ENCODE results near the gene P3H4. TPM values are rescaled to one million over a fixed set of nuclear protein-coding genes. Genes with fewer than 3 reads are reported as not detected.
A peak's percentile ranks its signal among the peaks of the same experiment; 100 is the strongest.
"Not testable (repeated sequence)": the region's sequence is repeated elsewhere in the genome, so short reads cannot be mapped to it uniquely, and the experiment has no call there.

P3H4 gene
- total RNA-seq, 2 donors from 2014 or later = 20.7 to 41.0 TPM

DNA sequence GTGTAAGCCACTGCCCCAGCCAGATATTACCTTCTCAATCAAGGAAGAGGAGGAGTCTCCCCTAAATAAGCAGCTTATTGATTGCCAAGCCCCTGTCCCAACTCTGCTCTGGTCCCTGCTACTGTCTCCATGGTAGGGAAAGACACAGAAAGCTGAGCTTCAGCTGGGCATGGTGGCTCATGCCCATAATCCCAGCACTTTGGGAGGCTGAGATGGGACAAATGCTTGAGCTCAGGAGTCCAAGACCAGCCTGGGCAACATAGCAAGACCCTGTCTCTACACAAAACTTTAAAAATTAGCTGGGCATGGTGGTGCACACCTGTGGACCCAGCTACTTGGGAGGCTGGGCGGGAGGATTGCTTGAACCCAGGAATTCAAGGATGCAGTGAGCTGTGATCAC is 31.8 kb downstream of the P3H4 start:
- Histone ChIP-seq H3K9me3 (no peaks in the 10 kb centered on the region), H3K4me3 (no peak overlapping the region), H3K36me3 (peaks cover 5% of the 10 kb centered on the region), H3K4me1 (ENCODE audit: control insufficient read depth in 1 of 2, low read depth in 2 of 2) (peaks cover 24 to 80% of the 10 kb centered on the region in 2 donors), H3K27me3 (replicated peaks; ENCODE audit: insufficient read depth) (no peaks in the 10 kb centered on the region), H3K27ac (no peak overlapping the region)
- DNase-seq (ENCODE audit: low spot score) (no peak), ATAC-seq (ENCODE audit: insufficient number of reproducible peaks, low FRiP score, low read depth) (no peak)
- TF ChIP-seq, protein P1, sequence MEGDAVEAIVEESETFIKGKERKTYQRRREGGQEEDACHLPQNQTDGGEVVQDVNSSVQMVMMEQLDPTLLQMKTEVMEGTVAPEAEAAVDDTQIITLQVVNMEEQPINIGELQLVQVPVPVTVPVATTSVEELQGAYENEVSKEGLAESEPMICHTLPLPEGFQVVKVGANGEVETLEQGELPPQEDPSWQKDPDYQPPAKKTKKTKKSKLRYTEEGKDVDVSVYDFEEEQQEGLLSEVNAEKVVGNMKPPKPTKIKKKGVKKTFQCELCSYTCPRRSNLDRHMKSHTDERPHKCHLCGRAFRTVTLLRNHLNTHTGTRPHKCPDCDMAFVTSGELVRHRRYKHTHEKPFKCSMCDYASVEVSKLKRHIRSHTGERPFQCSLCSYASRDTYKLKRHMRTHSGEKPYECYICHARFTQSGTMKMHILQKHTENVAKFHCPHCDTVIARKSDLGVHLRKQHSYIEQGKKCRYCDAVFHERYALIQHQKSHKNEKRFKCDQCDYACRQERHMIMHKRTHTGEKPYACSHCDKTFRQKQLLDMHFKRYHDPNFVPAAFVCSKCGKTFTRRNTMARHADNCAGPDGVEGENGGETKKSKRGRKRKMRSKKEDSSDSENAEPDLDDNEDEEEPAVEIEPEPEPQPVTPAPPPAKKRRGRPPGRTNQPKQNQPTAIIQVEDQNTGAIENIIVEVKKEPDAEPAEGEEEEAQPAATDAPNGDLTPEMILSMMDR (IDR thresholded peaks at IDR 0.05) = no peak

DNA sequence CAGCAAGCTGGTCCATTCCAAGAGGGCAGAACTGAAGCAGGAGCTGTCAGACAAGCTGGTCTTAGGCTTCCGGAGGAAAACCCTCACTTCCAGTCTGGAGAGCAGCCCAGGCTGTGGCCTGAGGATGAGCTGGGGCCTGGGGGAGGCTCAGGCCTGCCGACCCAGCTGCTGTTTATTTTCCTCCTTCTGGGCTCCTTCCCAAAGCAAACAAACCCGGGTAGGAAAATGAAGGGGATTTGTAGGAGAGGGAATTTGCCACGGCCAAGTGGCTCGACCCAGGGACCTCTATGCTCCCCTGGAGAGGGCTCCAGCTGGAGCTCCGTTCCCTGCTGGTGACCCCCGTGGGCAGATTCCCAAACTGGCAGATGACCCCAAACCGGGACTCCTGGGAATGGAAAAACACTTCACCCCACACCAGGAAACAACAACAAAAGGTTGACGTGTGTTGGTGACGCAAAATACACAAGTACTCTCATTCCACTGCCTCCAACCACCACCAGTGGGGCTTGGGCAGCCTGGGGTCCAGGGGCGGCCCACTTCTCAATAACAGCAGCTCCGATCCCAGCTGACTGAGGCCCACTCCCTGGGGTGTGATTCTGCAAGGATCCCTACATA is 34.1 kb downstream of the P3H4 start:
- TF ChIP-seq, protein P1 (IDR thresholded peaks at IDR 0.05) = no peak
- H3K27me3 ChIP-seq (replicated peaks; ENCODE audit: insufficient read depth) = no peaks in the 10 kb centered on the region
- H3K27ac ChIP-seq = peak overlapping the region; percentile 65 to 71
- H3K4me1 ChIP-seq (ENCODE audit: control insufficient read depth in 1 of 2, low read depth in 2 of 2) = peaks cover 13 to 70% of the 10 kb centered on the region in 2 donors
- no peak for DNase-seq (ENCODE audit: low spot score)
- no peaks in the 10 kb centered on the region for H3K9me3 ChIP-seq
- no peak for ATAC-seq (ENCODE audit: insufficient number of reproducible peaks, low FRiP score, low read depth)
- H3K4me3 ChIP-seq = no peak overlapping the region
- peaks cover 5% of the 10 kb centered on the region for H3K36me3 ChIP-seq

GRCh38 chr17:41777157-41777573 is 34.6 kb downstream of the P3H4 start:
- ATAC-seq (ENCODE audit: insufficient number of reproducible peaks, low FRiP score, low read depth) (no peak), DNase-seq (ENCODE audit: low spot score) (no peak)
- no peaks in the 10 kb centered on the region for H3K27me3 ChIP-seq (replicated peaks; ENCODE audit: insufficient read depth)
- no peaks in the 10 kb centered on the region for H3K9me3 ChIP-seq
- TF ChIP-seq, protein P1 (IDR thresholded peaks at IDR 0.05) = peak; percentile 41
- H3K4me3 ChIP-seq = no peak overlapping the region
- H3K36me3 ChIP-seq = peaks cover 5% of the 10 kb centered on the region
- H3K4me1 ChIP-seq (ENCODE audit: control insufficient read depth in 1 of 2, low read depth in 2 of 2) = peaks cover 13 to 70% of the 10 kb centered on the region in 2 donors
- peak overlapping the region; percentile 65 to 71 for H3K27ac ChIP-seq

DNA sequence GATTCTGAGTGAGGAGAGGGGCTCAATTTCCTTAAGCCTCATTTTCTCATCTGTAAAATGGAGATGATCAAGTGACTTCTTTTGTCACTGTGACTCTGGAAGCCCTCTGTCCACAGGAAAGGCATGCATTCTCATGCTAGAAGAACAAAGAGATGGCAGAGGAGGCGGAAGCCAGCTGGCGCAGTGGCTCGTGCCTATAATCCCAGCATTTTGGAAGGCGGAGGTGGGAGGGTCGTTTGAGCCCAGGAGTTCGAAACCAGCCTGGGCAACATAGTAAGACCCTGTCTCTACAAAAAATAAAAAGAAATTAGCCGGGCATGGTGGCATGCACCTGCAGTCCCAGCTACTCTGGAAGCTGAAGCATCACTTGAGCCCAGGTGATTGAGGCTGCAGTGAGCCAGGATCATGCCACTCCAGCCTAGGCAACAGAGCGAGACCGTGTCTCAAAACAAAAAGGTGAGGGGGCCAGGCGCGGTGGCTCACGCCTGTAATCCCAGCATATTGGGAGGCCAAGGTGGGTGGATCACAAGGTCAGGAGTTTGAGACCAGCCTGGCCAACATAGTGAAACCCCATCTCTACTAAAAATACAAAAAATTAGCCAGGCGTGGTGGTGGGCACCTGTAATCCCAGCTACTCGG is 35.4 kb downstream of the P3H4 start:
- H3K9me3 ChIP-seq; H3K36me3 ChIP-seq; H3K27me3 ChIP-seq (replicated peaks; ENCODE audit: insufficient read depth); ATAC-seq (ENCODE audit: insufficient number of reproducible peaks, low FRiP score, low read depth); H3K4me3 ChIP-seq; DNase-seq (ENCODE audit: low spot score): not testable (repeated sequence)
- Histone ChIP-seq H3K4me1 (ENCODE audit: control insufficient read depth in 1 of 2, low read depth in 2 of 2) (peaks cover 13 to 63% of the 10 kb centered on the region in 2 donors), H3K27ac (peak overlapping the region in 1 of 2 donors; percentile 65)

DNA sequence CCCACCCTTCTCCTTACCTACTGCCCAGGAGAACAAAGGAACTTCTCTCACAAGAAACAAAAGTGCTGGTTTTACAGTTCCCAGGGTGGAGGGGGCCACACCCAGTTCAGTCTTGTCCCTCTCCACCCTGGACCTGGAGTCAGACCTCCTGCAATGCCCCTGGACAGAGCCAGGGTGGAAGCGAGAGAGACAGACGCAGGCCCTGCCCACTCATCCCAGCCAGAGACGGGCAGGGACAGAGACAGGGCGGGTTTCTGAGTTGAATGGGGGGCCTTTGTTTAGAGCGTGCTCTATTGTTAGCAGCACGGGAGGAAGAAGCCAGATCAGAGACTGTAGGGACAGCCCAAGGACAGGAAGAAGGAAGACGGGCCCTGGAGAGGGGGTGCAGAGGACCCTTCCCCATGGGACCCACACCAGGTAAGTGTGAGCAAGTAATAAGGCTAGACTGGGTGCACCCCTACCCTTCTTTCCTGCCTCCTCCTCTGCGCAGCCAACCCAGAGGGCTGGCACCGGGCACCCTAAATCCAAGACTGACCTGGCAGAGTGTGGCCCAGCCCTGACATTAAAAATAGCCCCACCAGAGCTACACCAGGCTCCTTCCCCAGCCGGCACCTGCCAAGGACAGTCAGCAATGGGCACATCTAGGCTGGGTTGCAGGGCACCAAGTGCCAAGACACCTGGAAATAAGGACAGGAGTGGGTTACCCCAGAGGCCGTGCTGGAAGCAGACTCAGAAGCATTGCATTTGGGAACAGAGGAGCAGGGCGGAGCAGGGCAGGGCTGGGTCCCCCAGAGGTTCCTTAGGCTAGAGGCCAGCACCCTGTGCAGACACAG is 36.1 kb downstream of the P3H4 start:
- Histone ChIP-seq H3K27ac (peak overlapping the region in 1 of 2 donors; percentile 7), H3K4me1 (ENCODE audit: control insufficient read depth in 1 of 2, low read depth in 2 of 2) (peaks cover 13 to 56% of the 10 kb centered on the region in 2 donors), H3K4me3 (no peak overlapping the region), H3K36me3 (peaks cover 13% of the 10 kb centered on the region), H3K9me3 (no peaks in the 10 kb centered on the region), H3K27me3 (replicated peaks; ENCODE audit: insufficient read depth) (no peaks in the 10 kb centered on the region)
- TF ChIP-seq, protein P1 (IDR thresholded peaks at IDR 0.05) = no peak
- DNase-seq (ENCODE audit: low spot score) (no peak), ATAC-seq (ENCODE audit: insufficient number of reproducible peaks, low FRiP score, low read depth) (no peak)
